Kidney (tissue), 14 donors: Measurements from ENCODE around the gene CCDC116. TPM values are rescaled to one million over a fixed set of nuclear protein-coding genes. Genes with fewer than 3 reads are reported as not detected.
"Not testable (repeated sequence)": the region's sequence is repeated elsewhere in the genome, so short reads cannot be mapped to it uniquely, and the experiment has no call there.

Source experiments
- DNase-seq, 5 donors: peaks; one replicate each; pipeline ENCODE4 v3.0.0-alpha.2; 2013 to 2020
- FAIRE-seq: peaks from 2 replicates; lab custom pipeline; 2012; peaks lifted over from hg19 to GRCh38; lab: Jason Lieb, UNC
- H3K27ac ChIP-seq, 2 donors: one replicate each; pipeline ENCODE4 v1.7.0; 2013; ENCODE audit warnings: low read depth in 2 of 2, low read length in 2 of 2, inconsistent platforms in 1 of 2
- H3K27me3 ChIP-seq: one replicate; pipeline ENCODE4 v1.7.1; 2013; ENCODE audit warnings: low read length, inconsistent platforms; ENCODE audit not compliant: control insufficient read depth, insufficient read depth
- H3K36me3 ChIP-seq, 3 donors: one replicate each; pipeline versions ENCODE4 v1.7.0 to v1.7.1; 2013; ENCODE audit warnings: low read length in 3 of 3, control low read depth in 1 of 3, inconsistent platforms in 1 of 3; ENCODE audit not compliant: insufficient read depth in 3 of 3, control insufficient read depth in 2 of 3
- H3K4me1 ChIP-seq, 3 donors: one replicate each; pipeline versions ENCODE4 v1.7.0 to v1.7.1; 2013; ENCODE audit warnings: low read length in 3 of 3, inconsistent platforms in 1 of 3, low read depth in 1 of 3; ENCODE audit not compliant: control insufficient read depth in 2 of 3, insufficient read depth in 2 of 3
- H3K4me3 ChIP-seq, 3 donors: one replicate each; pipeline versions ENCODE4 v1.7.0 to v1.8.1; 2013; ENCODE audit warnings: low read length in 3 of 3, control low read depth in 1 of 3, inconsistent platforms in 1 of 3
- H3K9ac ChIP-seq, 3 donors: one replicate each; pipeline versions ENCODE4 v1.7.0 to v1.7.1; 2013; ENCODE audit warnings: low read length in 3 of 3, control low read depth in 1 of 3, inconsistent platforms in 1 of 3
- H3K9me3 ChIP-seq, 3 donors: one replicate each; pipeline versions ENCODE4 v1.7.0 to v1.7.1; 2013; ENCODE audit warnings: low read length in 3 of 3, control low read depth in 1 of 3, inconsistent platforms in 1 of 3; ENCODE audit not compliant: control insufficient read depth in 2 of 3, insufficient read depth in 1 of 3
- CTCF ChIP-seq: IDR thresholded peaks from 3 replicates; pipeline ENCODE4 v1.5.1; 2012; ENCODE audit warnings: mild to moderate bottlenecking, moderate library complexity, borderline replicate concordance; ENCODE audit not compliant: insufficient read depth; ENCODE audit errors: extremely low read depth
- intact Hi-C: fragments of 100-400 bp; cut with DNase I; formaldehyde crosslinking; loops from one replicate; pipeline ENCODE4 v1.11.1; 2022
- polyA plus RNA-seq: library from polyadenylated mRNA; stranded (reverse); fragments of 350-450 nt; fragmentation: Illumina TruSeq; extraction: RNeasy Lipid Tissue Mini Kit (QIAGEN cat#74804); gene quantifications from one replicate; pipeline ENCODE4 v1.2.3, GENCODE V29; 2014; ENCODE audit warnings: low read depth, low replicate concordance; ENCODE audit not compliant: insufficient read depth
- total RNA-seq: library from RNA; stranded (reverse); fragmentation: NEBNext Ultra II Directional; extraction: Animal tissue kit (Norgen Biotek cat#: 25700); gene quantifications from one replicate; pipeline ENCODE4 v1.2.1, GENCODE V29; 2021
- donor health status: control.
- donor health status: control.
- donor health status: control.
- donor health status: control.
- donor health status: control.
- donor health status: DM: yes; HTN: yes; CAD: no.
- donor health status: Normal renal cell carcinoma (clear cell type).

CCDC116 gene
- total and polyA plus RNA-seq, 2 donors from 2014 or later = 0.22 TPM

DNA sequence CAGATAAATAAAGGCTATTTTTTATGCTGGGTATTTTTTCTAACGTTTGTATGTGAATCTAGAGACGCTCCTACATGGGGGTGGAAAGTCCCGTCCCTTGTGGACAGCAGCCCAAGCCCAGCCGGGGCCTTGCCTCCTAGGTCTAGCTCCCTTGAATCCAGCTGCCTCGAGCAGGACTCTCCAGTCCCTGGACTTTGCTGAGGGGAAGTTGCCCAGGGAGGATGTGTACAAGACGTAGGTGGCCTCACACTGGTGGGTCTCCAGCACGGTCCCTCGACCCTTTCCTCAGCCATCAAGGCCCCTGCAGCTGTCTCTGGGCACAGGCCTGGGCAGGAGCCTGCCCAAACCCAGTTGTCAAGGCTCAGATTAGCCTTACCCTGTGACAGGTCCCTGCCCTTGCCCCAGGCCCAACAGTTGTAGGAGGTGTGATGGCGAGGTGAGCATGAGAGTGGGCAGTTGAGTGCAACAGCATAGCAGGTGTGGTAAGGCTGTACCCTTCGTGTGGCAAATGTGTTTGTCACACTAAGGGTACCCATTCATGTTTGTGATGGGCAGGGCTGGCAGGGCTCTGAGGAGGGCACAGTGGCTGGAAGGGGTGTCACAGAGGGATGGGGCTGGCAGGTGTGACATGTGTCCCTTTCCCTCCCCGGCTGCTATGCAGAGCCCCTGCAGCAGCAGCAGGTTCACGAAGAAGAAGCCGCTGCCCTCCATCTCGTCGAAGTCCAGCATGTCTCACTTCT, 3.4 kb downstream of the CCDC116 start:
- H3K4me1 ChIP-seq = peaks cover 0 to 2% (median 0%) of the 10 kb centered on the region in 3 donors
- intact Hi-C loops = no loop called here
- DNase-seq (peak in 1 of 5 donors; percentile 51), FAIRE-seq (no peak)
- no peaks in the 10 kb centered on the region for H3K36me3 ChIP-seq
- no peaks in the 10 kb centered on the region for H3K27me3 ChIP-seq
- H3K4me3 ChIP-seq = no peak overlapping the region
- no peak overlapping the region for H3K27ac ChIP-seq
- no peaks in the 10 kb centered on the region for H3K9me3 ChIP-seq
- no peak overlapping the region for H3K9ac ChIP-seq
- TF ChIP-seq CTCF = no peak

DNA sequence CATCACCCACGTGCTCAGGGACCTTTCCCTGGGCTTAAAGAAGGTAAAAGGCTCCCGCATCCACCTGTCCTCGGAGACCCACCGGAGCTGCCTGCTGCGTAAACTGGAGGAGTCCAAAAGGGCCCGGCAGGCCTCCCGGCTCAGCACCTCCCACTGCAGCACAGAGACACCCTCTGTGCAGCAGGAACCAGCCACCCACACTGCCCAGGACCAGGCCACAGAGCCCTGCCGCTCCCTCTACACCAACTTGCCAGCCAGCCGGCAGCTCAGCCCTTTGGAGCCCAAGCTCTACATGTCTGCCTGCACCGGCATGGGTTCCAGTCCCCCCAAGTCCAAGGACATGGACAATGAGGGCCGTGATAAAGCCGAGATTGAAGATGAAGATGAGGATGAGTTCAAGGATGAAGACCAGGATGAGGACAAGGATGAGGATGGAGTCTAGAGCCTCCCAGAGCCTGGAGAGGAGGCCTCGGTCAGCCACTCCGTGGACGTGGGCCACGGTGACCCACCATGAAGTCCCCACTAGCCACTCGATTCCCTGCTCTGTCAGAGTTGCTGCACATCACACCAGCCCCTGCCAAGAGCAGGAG, 4.2 kb downstream of the CCDC116 start:
- no peak overlapping the region for H3K27ac ChIP-seq
- DNase-seq (peak in 1 of 5 donors; percentile 62), FAIRE-seq (no peak)
- no peaks in the 10 kb centered on the region for H3K9me3 ChIP-seq
- H3K4me1 ChIP-seq = peaks cover 0 to 9% (median 0%) of the 10 kb centered on the region in 3 donors
- H3K27me3 ChIP-seq = no peaks in the 10 kb centered on the region
- no peaks in the 10 kb centered on the region for H3K36me3 ChIP-seq
- TF ChIP-seq CTCF = no peak
- no peak overlapping the region for H3K9ac ChIP-seq
- intact Hi-C loops = no loop called here
- H3K4me3 ChIP-seq = no peak overlapping the region

GRCh38 chr22:21637450-21637849, 4.9 kb downstream of the CCDC116 start:
- FAIRE-seq, DNase-seq, H3K4me1 ChIP-seq, H3K27ac ChIP-seq, H3K9ac ChIP-seq, H3K36me3 ChIP-seq, H3K4me3 ChIP-seq, H3K9me3 ChIP-seq, H3K27me3 ChIP-seq, intact Hi-C loops: not testable (repeated sequence)

GRCh38 chr22:21639359-21639758, 6.8 kb downstream of the CCDC116 start:
- Histone ChIP-seq H3K36me3 (no peaks in the 10 kb centered on the region), H3K4me3 (no peak overlapping the region), H3K27me3 (no peaks in the 10 kb centered on the region), H3K4me1 (peaks cover 0 to 12% (median 0%) of the 10 kb centered on the region in 3 donors), H3K27ac (no peak overlapping the region), H3K9ac (no peak overlapping the region), H3K9me3 (no peaks in the 10 kb centered on the region)
- no peak for DNase-seq
- TF ChIP-seq CTCF = no peak
- no peak for FAIRE-seq
- intact Hi-C loops = no loop called here
